K562 (cell line): ENCODE data around the gene ECM2. TPM values are rescaled to one million over a fixed set of nuclear protein-coding genes. Genes with fewer than 3 reads are reported as not detected.

Experiments used
- ATAC-seq: fragments of 200-7000 bp; cut with Tn5 transposase; 3 replicates; pipeline ENCODE4 v1.9.1; 2020; ENCODE audit warnings: moderate library complexity
- BruUV-seq: library from RNA; stranded (reverse); fragments of 400-500 nt; replicated peaks from 2 replicates; lab custom pipeline; 2021; lab: Mats Ljungman, UMichigan
- CTCF ChIA-PET: fragments of 300-600 bp; formaldehyde crosslinking; extraction: SDS; loops from one replicate; lab custom pipeline; 2021; ENCODE audit warnings: low intra/inter-chr PET ratio; lab: Yijun Ruan, JAX
- POLR2A ChIA-PET: fragments of 300-600, 350-650 bp; sonication (Branson Sonifier 250); formaldehyde crosslinking; extraction: SDS; loops from one replicate; lab custom pipeline; 2021; ENCODE audit warnings: antibody characterized with exemption, inconsistent platforms; lab: Yijun Ruan, JAX
- DNase-seq, 4 experiments: peaks; one replicate each; pipeline versions ENCODE4 v3.0.0 to v3.0.0-alpha.2; 2011 to 2018; ENCODE audit warnings: low spot score in 3 of 4, mixed read lengths in 3 of 4; ENCODE audit errors: extremely low read depth in 1 of 4
- FAIRE-seq: peaks from 2 replicates; lab custom pipeline; 2011; peaks lifted over from hg19 to GRCh38; lab: Jason Lieb, UNC
- H2AFZ ChIP-seq: 2 replicates; pipeline ENCODE4 v1.6.0; 2011; ENCODE audit warnings: low read depth, low read length, control low read depth, inconsistent platforms
- H3K27ac ChIP-seq: fragments of 200-600 bp; 3 replicates; pipeline ENCODE4 v1.8.0; 2011; ENCODE audit warnings: low read depth, mild to moderate bottlenecking, control low read depth, inconsistent platforms, low read length, moderate library complexity, mixed read lengths; ENCODE audit errors: extremely low read depth
- H3K27me3 ChIP-seq, 2 experiments: fragments of 300-600 bp in 1 of 2; 2 replicates in 1 of 2; 3 replicates in 1 of 2; pipeline versions ENCODE4 v1.6.0 to v1.8.0; 2011; ENCODE audit warnings: inconsistent platforms in 2 of 2, low read length in 2 of 2, mild to moderate bottlenecking in 1 of 2, mixed read lengths in 1 of 2, moderate library complexity in 1 of 2; ENCODE audit not compliant: control insufficient read depth in 2 of 2, insufficient read depth in 2 of 2
- H3K36me3 ChIP-seq: fragments of 300-600 bp; 3 replicates; pipeline ENCODE4 v1.8.0; 2011; ENCODE audit warnings: mild to moderate bottlenecking, low read length, inconsistent platforms; ENCODE audit not compliant: control insufficient read depth, insufficient read depth
- H3K4me1 ChIP-seq, 2 experiments: fragments of 200-600 bp in 1 of 2; replicated peaks in 1 of 2; 2 replicates in 1 of 2; 3 replicates in 1 of 2; pipeline versions ENCODE4 v1.5.1 to v1.8.0; 2011; ENCODE audit warnings: inconsistent platforms in 2 of 2, low read length in 2 of 2, mild to moderate bottlenecking in 1 of 2, mixed read lengths in 1 of 2, moderate library complexity in 1 of 2; ENCODE audit not compliant: control insufficient read depth in 2 of 2, insufficient read depth in 2 of 2
- H3K4me2 ChIP-seq: 2 replicates; pipeline ENCODE4 v1.6.1; 2011; ENCODE audit warnings: low read length, control low read depth, inconsistent platforms, mixed read lengths; ENCODE audit not compliant: insufficient read depth
- H3K4me3 ChIP-seq: fragments of 200-600 bp; sonication (generic), shearing (Covaris generic); 2 replicates; pipeline ENCODE4 v1.5.1; 2016; ENCODE audit warnings: control low read depth, inconsistent platforms
- H3K79me2 ChIP-seq: fragments of 200-600 bp; 3 replicates; pipeline ENCODE4 v1.8.0; 2011; ENCODE audit warnings: low read length, inconsistent platforms; ENCODE audit not compliant: control insufficient read depth, insufficient read depth
- H3K9ac ChIP-seq, 2 experiments: 2 replicates each; pipeline versions ENCODE4 v1.6.0 to v1.6.1; 2011; ENCODE audit warnings: low read depth in 2 of 2, low read length in 2 of 2, control low read depth in 1 of 2, inconsistent platforms in 1 of 2, mild to moderate bottlenecking in 1 of 2, mixed read lengths in 1 of 2; ENCODE audit not compliant: insufficient read depth in 1 of 2
- H3K9me1 ChIP-seq: one replicate; pipeline ENCODE4 v1.6.0; 2011; ENCODE audit warnings: inconsistent platforms, mild to moderate bottlenecking, low read length, moderate library complexity; ENCODE audit not compliant: control insufficient read depth, insufficient read depth
- H3K9me3 ChIP-seq: replicated peaks from 2 replicates; pipeline ENCODE4 v1.5.1; 2011; ENCODE audit warnings: low read depth, low read length, inconsistent platforms; ENCODE audit not compliant: control insufficient read depth, insufficient read depth
- H4K20me1 ChIP-seq: replicated peaks from 2 replicates; pipeline ENCODE4 v1.6.1; 2011; ENCODE audit warnings: low read length, inconsistent platforms, mixed read lengths; ENCODE audit not compliant: control insufficient read depth, insufficient read depth
- BCOR ChIP-seq: fragments of 450-650 bp; IDR thresholded peaks from 2 replicates; pipeline ENCODE4 v1.6.1; 2016
- CBFA2T2 ChIP-seq: fragments of 450-650 bp; conservative IDR thresholded peaks from 2 replicates; pipeline ENCODE4 v1.6.1; 2017; ENCODE audit warnings: mild to moderate bottlenecking
- FUS ChIP-seq: fragments of 200-400 bp; formaldehyde crosslinking; optimal IDR thresholded peaks from 2 replicates; pipeline ENCODE3; 2017; ENCODE audit warnings: low read depth, low read length
- JUNB ChIP-seq: fragments of 450-650 bp; formaldehyde crosslinking; conservative IDR thresholded peaks from 2 replicates; pipeline ENCODE4 v1.4.0; 2020; ENCODE audit warnings: mild to moderate bottlenecking
- KAT8 ChIP-seq: fragments of 450-650 bp; IDR thresholded peaks from 2 replicates; pipeline ENCODE4 v1.6.1; 2016; ENCODE audit warnings: low read depth, mild to moderate bottlenecking
- NFE2L1 ChIP-seq: fragments of 450-650 bp; IDR thresholded peaks from 2 replicates; pipeline ENCODE4 v1.6.1; 2016; ENCODE audit warnings: missing genetic modification characterization, low read depth, mild to moderate bottlenecking, missing compliant biosample characterization, moderate library complexity, borderline replicate concordance
- NR3C1 ChIP-seq: sonication (generic); formaldehyde crosslinking; IDR thresholded peaks from 2 replicates; pipeline ENCODE4 v1.8.1; 2022; ENCODE audit warnings: missing genetic modification reagents
- RBM15 ChIP-seq: fragments of 200-400 bp; formaldehyde crosslinking; IDR thresholded peaks from 2 replicates; pipeline ENCODE4 v1.6.1; 2018; ENCODE audit warnings: mild to moderate bottlenecking, low read length, moderate library complexity; ENCODE audit not compliant: insufficient read depth
- SNIP1 ChIP-seq: fragments of 450-650 bp; IDR thresholded peaks from 2 replicates; pipeline ENCODE4 v1.7.1; 2017; ENCODE audit warnings: low read depth, mild to moderate bottlenecking
- STAG1 ChIP-seq: sonication (generic); formaldehyde crosslinking; IDR thresholded peaks from 2 replicates; pipeline ENCODE4 v1.5.0; 2020; ENCODE audit warnings: missing genetic modification reagents, borderline replicate concordance
- ZNF184 ChIP-seq: sonication (generic); formaldehyde crosslinking; IDR thresholded peaks from 2 replicates; pipeline ENCODE4 v1.5.0; 2020; ENCODE audit warnings: missing genetic modification reagents
- ZNF717 ChIP-seq: fragments of 250-450 bp; sonication (Bioruptor Pico); IDR thresholded peaks from 2 replicates; pipeline ENCODE4 v1.5.0; 2021
- WGBS: fragments of 100-300 bp; shearing (Covaris generic); methylation state at CpG from one replicate; pipeline ENCODE4 v1.1.6; 2016; ENCODE audit warnings: low coverage, mixed read lengths; ENCODE audit not compliant: insufficient coverage; ENCODE audit errors: missing lambda C conversion rate; 5-methylcytosine and 5-hydroxymethylcytosine counted together
- in situ Hi-C: fragments of 300-500 bp; cut with MboI; formaldehyde crosslinking; loops from 4 replicates; pipeline ENCODE4 v1.15.0; 2018; ENCODE audit warnings: inconsistent platforms, mixed read lengths
- intact Hi-C: fragments of 100-400 bp; cut with micrococcal nuclease; formaldehyde crosslinking; loops from 2 replicates; pipeline ENCODE4 v1.14.2; 2022
- polyA plus RNA-seq, 8 experiments: library from polyadenylated mRNA; depleted of rRNA in 4 of 8; stranded (reverse) in 5 of 8; unstranded in 3 of 8; fragments of >200 nt; fragmentation: Nextera tagmentation in 2 of 8; fragmentation: Illumina TruSeq in 1 of 8; extraction: Ambion mirVana in 2 of 8; extraction: Trizol in 1 of 8; gene quantifications; 2 replicates each; pipeline versions ENCODE4 v1.2.1 to v1.2.3, GENCODE V29; 2011 to 2014; ENCODE audit warnings: inconsistent platforms in 1 of 8, missing spikeins in 1 of 8
- total RNA-seq, 7 experiments: library from RNA; depleted of rRNA in 6 of 7; stranded (reverse); fragments of >200 nt in 6 of 7; fragmentation: Illumina TruSeq in 2 of 7; extraction: Trizol in 2 of 7; gene quantifications; 2 replicates each; pipeline versions ENCODE4 v1.2.1 to v1.2.3, GENCODE V29; 2011 to 2021; ENCODE audit warnings: low replicate concordance in 1 of 7
- TF ChIP-seq, protein P1 (sequence below): IDR thresholded peaks from 3 replicates; pipeline ENCODE4 v1.6.1; 2011; ENCODE audit warnings: borderline replicate concordance, mild to moderate bottlenecking; ENCODE audit not compliant: insufficient read length, insufficient read depth

The ECM2 gene
- total and polyA plus RNA-seq, 9 of the 15 experiments (the other 6 are each of a cell fraction or from before 2014, with no cell fraction given), result 0.03 to 0.07 TPM; not detected in 7

DNA sequence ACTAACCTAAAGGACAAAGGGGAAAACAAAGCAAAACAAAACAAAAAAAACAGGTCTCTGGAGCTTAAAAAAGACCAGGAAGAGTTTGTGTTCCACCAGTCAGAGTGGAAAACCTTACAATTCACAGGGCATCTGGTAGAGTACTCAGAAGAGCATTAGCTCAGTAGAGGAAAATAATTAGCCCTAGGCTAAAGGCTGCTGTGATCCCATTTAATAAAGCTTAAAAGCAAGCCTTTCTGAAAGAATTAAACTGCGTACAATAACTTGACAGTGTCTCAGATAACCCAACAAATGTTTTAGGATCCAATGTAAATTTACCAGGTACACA lies 7.3 kb downstream of the ECM2 start:
- TF ChIP-seq RBM15, result no peak
- no peak for TF ChIP-seq SNIP1
- no peak for TF ChIP-seq KAT8
- TF ChIP-seq ZNF717 (CRISPR knock-in tag), result no peak
- TF ChIP-seq, protein P1, sequence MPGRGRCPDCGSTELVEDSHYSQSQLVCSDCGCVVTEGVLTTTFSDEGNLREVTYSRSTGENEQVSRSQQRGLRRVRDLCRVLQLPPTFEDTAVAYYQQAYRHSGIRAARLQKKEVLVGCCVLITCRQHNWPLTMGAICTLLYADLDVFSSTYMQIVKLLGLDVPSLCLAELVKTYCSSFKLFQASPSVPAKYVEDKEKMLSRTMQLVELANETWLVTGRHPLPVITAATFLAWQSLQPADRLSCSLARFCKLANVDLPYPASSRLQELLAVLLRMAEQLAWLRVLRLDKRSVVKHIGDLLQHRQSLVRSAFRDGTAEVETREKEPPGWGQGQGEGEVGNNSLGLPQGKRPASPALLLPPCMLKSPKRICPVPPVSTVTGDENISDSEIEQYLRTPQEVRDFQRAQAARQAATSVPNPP, result no peak
- TF ChIP-seq FUS, result no peak
- no peak for TF ChIP-seq CBFA2T2
- no peak for TF ChIP-seq JUNB (CRISPR knock-in tag)
- no peak for TF ChIP-seq NR3C1 (CRISPR knock-in tag)
- no peak for TF ChIP-seq STAG1 (CRISPR knock-in tag)
- TF ChIP-seq NFE2L1 (tag), result no peak
- no peak for TF ChIP-seq BCOR
- TF ChIP-seq ZNF184 (CRISPR knock-in tag), result no peak
- Histone ChIP-seq H4K20me1 (no peaks in the 10 kb centered on the region), H3K9ac (no peak overlapping the region), H3K27me3 (no peaks in the 10 kb centered on the region), H3K27ac (no peak overlapping the region), H3K4me3 (no peak overlapping the region), H3K4me1 (peaks cover 0 to 8% of the 10 kb centered on the region in 2 experiments; a peak in 4 of 5 replicates), H3K9me1 (no peaks in the 10 kb centered on the region), H3K36me3 (no peaks in the 10 kb centered on the region), H3K4me2 (no peak overlapping the region), H3K9me3 (no peaks in the 10 kb centered on the region), H3K79me2 (no peaks in the 10 kb centered on the region), H2AFZ (no peak overlapping the region)
- no TSS peak for BruUV-seq
- in situ Hi-C loops, result no loop called here
- intact Hi-C loops, result no loop called here
- no peak for ATAC-seq
- no peak for DNase-seq
- ChIA-PET POLR2A (no interaction called here), CTCF (no interaction called here)
- FAIRE-seq, result no peak
- 86% methylated on average over 1 of the region's 1 CpG for WGBS
